ENCODE data around the gene C21orf58. TPM values are rescaled to one million over a fixed set of nuclear protein-coding genes. Genes with fewer than 3 reads are reported as not detected.

Gene C21orf58
- polyA plus RNA-seq, 4 donors: 0.54 to 9.1 (median 3.3) TPM

GRCh38 chr21:46356494-46357334, 33.0 kb upstream of the C21orf58 start:
- Histone ChIP-seq H3K36me3 (ENCODE audit: control insufficient read depth in 3 of 3, insufficient read depth in 2 of 3, low read depth in 1 of 3, low read length in 3 of 3) (peaks cover 11 to 75% (median 21%) of the 10 kb centered on the region in 3 donors), H3K4me1 (ENCODE audit: control insufficient read depth in 3 of 3, insufficient read depth in 2 of 3, low read depth in 1 of 3, low read length in 2 of 3) (no peaks in the 10 kb centered on the region), H3K4me3 (ENCODE audit: low read depth in 1 of 3, low read length in 3 of 3) (no peak overlapping the region), H3K27me3 (ENCODE audit: control insufficient read depth in 3 of 3, insufficient read depth in 3 of 3, low read length in 3 of 3) (no peaks in the 10 kb centered on the region), H3K9me3 (ENCODE audit: control insufficient read depth in 2 of 2, insufficient read depth in 1 of 2, low read depth in 1 of 2, low read length in 1 of 2) (no peaks in the 10 kb centered on the region), H3K27ac (ENCODE audit: low read depth in 1 of 3, low read length in 2 of 3) (peak overlapping the region in 1 of 3 donors; percentile 30)
- DNase-seq: no peak
- WGBS, 3 donors: 86 to 89% (median 88%) methylated on average over 22 to 23 of the region's 23 CpGs
- no peak for FAIRE-seq

DNA sequence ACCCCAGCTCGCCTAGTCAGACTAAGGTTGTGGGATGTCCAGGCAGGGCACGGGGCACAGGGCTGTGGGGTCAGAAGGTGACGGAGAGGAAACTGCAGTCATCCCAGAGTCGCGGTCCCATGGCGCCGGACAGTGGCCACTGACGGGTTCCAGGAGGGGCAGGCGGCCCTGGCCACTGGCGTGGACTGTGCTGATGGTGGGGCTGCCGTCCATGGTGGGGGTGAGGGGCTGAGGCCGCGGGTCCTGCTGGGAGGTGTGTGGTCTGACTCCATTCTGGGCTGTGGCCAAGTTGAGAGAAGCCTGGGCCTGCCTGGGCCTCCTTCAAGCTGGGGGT, 32.3 kb upstream of the C21orf58 start:
- H3K9me3 ChIP-seq (ENCODE audit: control insufficient read depth in 2 of 2, insufficient read depth in 1 of 2, low read depth in 1 of 2, low read length in 1 of 2): no peaks in the 10 kb centered on the region
- no peak overlapping the region for H3K27ac ChIP-seq (ENCODE audit: low read depth in 1 of 3, low read length in 2 of 3)
- H3K27me3 ChIP-seq (ENCODE audit: control insufficient read depth in 3 of 3, insufficient read depth in 3 of 3, low read length in 3 of 3): no peaks in the 10 kb centered on the region
- H3K4me1 ChIP-seq (ENCODE audit: control insufficient read depth in 3 of 3, insufficient read depth in 2 of 3, low read depth in 1 of 3, low read length in 2 of 3): no peaks in the 10 kb centered on the region
- FAIRE-seq (no peak), DNase-seq (no peak)
- peaks cover 11 to 77% (median 27%) of the 10 kb centered on the region in 3 donors for H3K36me3 ChIP-seq (ENCODE audit: control insufficient read depth in 3 of 3, insufficient read depth in 2 of 3, low read depth in 1 of 3, low read length in 3 of 3)
- 94 to 97% (median 95%) methylated on average over 12 to 13 of the region's 13 CpGs for WGBS, 3 donors
- no peak overlapping the region for H3K4me3 ChIP-seq (ENCODE audit: low read depth in 1 of 3, low read length in 3 of 3)

- no peak overlapping the region for H3K4me3 ChIP-seq (ENCODE audit: low read depth in 1 of 3, low read length in 3 of 3)
- FAIRE-seq (no peak), DNase-seq (no peak)
- no peak overlapping the region for H3K27ac ChIP-seq (ENCODE audit: low read depth in 1 of 3, low read length in 2 of 3)
- no peaks in the 10 kb centered on the region for H3K4me1 ChIP-seq (ENCODE audit: control insufficient read depth in 3 of 3, insufficient read depth in 2 of 3, low read depth in 1 of 3, low read length in 2 of 3)
- H3K27me3 ChIP-seq (ENCODE audit: control insufficient read depth in 3 of 3, insufficient read depth in 3 of 3, low read length in 3 of 3): no peaks in the 10 kb centered on the region
- no peaks in the 10 kb centered on the region for H3K9me3 ChIP-seq (ENCODE audit: control insufficient read depth in 2 of 2, insufficient read depth in 1 of 2, low read depth in 1 of 2, low read length in 1 of 2)
- peaks cover 13 to 82% (median 30%) of the 10 kb centered on the region in 3 donors for H3K36me3 ChIP-seq (ENCODE audit: control insufficient read depth in 3 of 3, insufficient read depth in 2 of 3, low read depth in 1 of 3, low read length in 3 of 3)
- WGBS, 3 donors: 94 to 96% (median 94%) methylated on average over 33 of the region's 33 CpGs
Measured at GRCh38 chr21:46355161-46356004, 31.7 kb upstream of the C21orf58 start.

- Histone ChIP-seq H3K27ac (ENCODE audit: low read depth in 1 of 3, low read length in 2 of 3) (no peak overlapping the region), H3K4me1 (ENCODE audit: control insufficient read depth in 3 of 3, insufficient read depth in 2 of 3, low read depth in 1 of 3, low read length in 2 of 3) (no peaks in the 10 kb centered on the region), H3K36me3 (ENCODE audit: control insufficient read depth in 3 of 3, insufficient read depth in 2 of 3, low read depth in 1 of 3, low read length in 3 of 3) (peaks cover 16 to 84% (median 35%) of the 10 kb centered on the region in 3 donors), H3K4me3 (ENCODE audit: low read depth in 1 of 3, low read length in 3 of 3) (no peak overlapping the region), H3K9me3 (ENCODE audit: control insufficient read depth in 2 of 2, insufficient read depth in 1 of 2, low read depth in 1 of 2, low read length in 1 of 2) (no peaks in the 10 kb centered on the region), H3K27me3 (ENCODE audit: control insufficient read depth in 3 of 3, insufficient read depth in 3 of 3, low read length in 3 of 3) (no peaks in the 10 kb centered on the region)
- FAIRE-seq (no peak), DNase-seq (no peak)
- 93 to 97% (median 97%) methylated on average over 13 of the region's 13 CpGs for WGBS, 3 donors
Measured at GRCh38 chr21:46354518-46354917, 30.8 kb upstream of the C21orf58 start.

GRCh38 chr21:46354046-46354445, 30.4 kb upstream of the C21orf58 start:
- FAIRE-seq (no peak), DNase-seq (no peak)
- Histone ChIP-seq H3K27ac (ENCODE audit: low read depth in 1 of 3, low read length in 2 of 3) (no peak overlapping the region), H3K4me3 (ENCODE audit: low read depth in 1 of 3, low read length in 3 of 3) (no peak overlapping the region), H3K36me3 (ENCODE audit: control insufficient read depth in 3 of 3, insufficient read depth in 2 of 3, low read depth in 1 of 3, low read length in 3 of 3) (peaks cover 18 to 89% (median 39%) of the 10 kb centered on the region in 3 donors), H3K4me1 (ENCODE audit: control insufficient read depth in 3 of 3, insufficient read depth in 2 of 3, low read depth in 1 of 3, low read length in 2 of 3) (no peaks in the 10 kb centered on the region), H3K9me3 (ENCODE audit: control insufficient read depth in 2 of 2, insufficient read depth in 1 of 2, low read depth in 1 of 2, low read length in 1 of 2) (no peaks in the 10 kb centered on the region), H3K27me3 (ENCODE audit: control insufficient read depth in 3 of 3, insufficient read depth in 3 of 3, low read length in 3 of 3) (no peaks in the 10 kb centered on the region)
- WGBS, 3 donors: 95 to 96% (median 96%) methylated on average over 16 of the region's 16 CpGs

- no peak overlapping the region for H3K4me3 ChIP-seq (ENCODE audit: low read depth in 1 of 3, low read length in 3 of 3)
- H3K36me3 ChIP-seq (ENCODE audit: control insufficient read depth in 3 of 3, insufficient read depth in 2 of 3, low read depth in 1 of 3, low read length in 3 of 3): peaks cover 20 to 93% (median 36%) of the 10 kb centered on the region in 3 donors
- H3K27me3 ChIP-seq (ENCODE audit: control insufficient read depth in 3 of 3, insufficient read depth in 3 of 3, low read length in 3 of 3): no peaks in the 10 kb centered on the region
- H3K27ac ChIP-seq (ENCODE audit: low read depth in 1 of 3, low read length in 2 of 3): no peak overlapping the region
- no peak for FAIRE-seq
- H3K9me3 ChIP-seq (ENCODE audit: control insufficient read depth in 2 of 2, insufficient read depth in 1 of 2, low read depth in 1 of 2, low read length in 1 of 2): no peaks in the 10 kb centered on the region
- 91 to 93% (median 92%) methylated on average over 14 of the region's 14 CpGs for WGBS, 3 donors
- no peaks in the 10 kb centered on the region for H3K4me1 ChIP-seq (ENCODE audit: control insufficient read depth in 3 of 3, insufficient read depth in 2 of 3, low read depth in 1 of 3, low read length in 2 of 3)
- DNase-seq: no peak
Measured at GRCh38 chr21:46352913-46353312, 29.2 kb upstream of the C21orf58 start.

DNA sequence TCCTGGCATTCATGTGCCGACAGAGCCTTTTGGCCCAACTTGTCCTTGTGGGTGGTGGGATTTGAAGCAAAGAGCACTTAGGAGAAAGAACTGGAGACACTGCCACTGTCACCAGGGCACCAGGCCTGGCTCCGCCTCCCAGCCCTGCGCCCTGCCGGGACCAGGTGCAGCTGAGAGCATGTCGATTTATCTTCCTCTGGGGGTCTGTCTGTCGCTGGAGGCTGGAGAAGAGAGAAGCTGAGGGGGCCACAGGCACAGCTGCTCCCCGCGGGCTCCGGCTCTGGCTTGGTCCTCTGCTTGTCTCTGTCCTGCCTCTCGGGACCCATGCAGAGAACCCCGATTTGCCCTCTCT, 28.5 kb upstream of the C21orf58 start:
- no peaks in the 10 kb centered on the region for H3K9me3 ChIP-seq (ENCODE audit: control insufficient read depth in 2 of 2, insufficient read depth in 1 of 2, low read depth in 1 of 2, low read length in 1 of 2)
- peaks cover 20 to 93% (median 34%) of the 10 kb centered on the region in 3 donors for H3K36me3 ChIP-seq (ENCODE audit: control insufficient read depth in 3 of 3, insufficient read depth in 2 of 3, low read depth in 1 of 3, low read length in 3 of 3)
- no peak overlapping the region for H3K4me3 ChIP-seq (ENCODE audit: low read depth in 1 of 3, low read length in 3 of 3)
- FAIRE-seq (no peak), DNase-seq (no peak)
- WGBS, 3 donors: 93 to 95% (median 94%) methylated on average over 10 to 11 of the region's 11 CpGs
- H3K27me3 ChIP-seq (ENCODE audit: control insufficient read depth in 3 of 3, insufficient read depth in 3 of 3, low read length in 3 of 3): no peaks in the 10 kb centered on the region
- H3K27ac ChIP-seq (ENCODE audit: low read depth in 1 of 3, low read length in 2 of 3): no peak overlapping the region
- H3K4me1 ChIP-seq (ENCODE audit: control insufficient read depth in 3 of 3, insufficient read depth in 2 of 3, low read depth in 1 of 3, low read length in 2 of 3): no peaks in the 10 kb centered on the region

DNA sequence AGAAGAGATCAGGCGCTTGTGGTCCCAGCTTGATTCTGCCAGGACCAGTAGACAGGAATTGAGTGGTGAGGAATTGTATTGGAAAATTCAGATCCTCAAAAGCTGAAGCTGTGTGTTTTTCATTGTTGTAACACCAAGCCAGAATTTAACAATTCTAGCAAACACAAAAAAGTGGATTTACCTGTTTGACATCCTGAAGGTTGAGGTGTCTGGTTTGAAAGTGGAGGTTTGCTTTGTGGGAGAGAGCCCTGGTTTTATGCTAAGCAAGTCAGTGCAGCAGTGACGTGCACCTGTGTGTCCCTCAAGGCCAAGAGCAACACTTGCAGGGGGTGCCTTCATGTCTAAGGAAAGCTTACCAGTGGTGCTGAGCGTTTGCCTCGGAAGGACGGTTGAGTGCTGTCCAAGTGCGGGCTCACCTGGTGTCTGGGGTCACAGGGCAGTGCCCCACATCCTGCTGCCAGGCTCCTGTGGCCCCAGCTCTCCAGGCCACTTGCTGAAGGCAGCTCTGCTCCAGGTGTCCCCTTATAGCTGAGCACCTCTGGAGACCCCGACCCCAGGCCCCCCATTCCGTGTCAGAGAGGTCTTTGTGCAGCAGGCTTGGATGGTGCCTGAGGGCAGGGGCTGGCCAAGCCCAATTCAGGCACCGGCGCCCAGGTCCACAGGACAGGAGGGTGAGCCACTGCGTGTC, 27.9 kb upstream of the C21orf58 start:
- DNase-seq (no peak), FAIRE-seq (no peak)
- Histone ChIP-seq H3K9me3 (ENCODE audit: control insufficient read depth in 2 of 2, insufficient read depth in 1 of 2, low read depth in 1 of 2, low read length in 1 of 2) (no peaks in the 10 kb centered on the region), H3K36me3 (ENCODE audit: control insufficient read depth in 3 of 3, insufficient read depth in 2 of 3, low read depth in 1 of 3, low read length in 3 of 3) (peaks cover 20 to 93% (median 33%) of the 10 kb centered on the region in 3 donors), H3K27me3 (ENCODE audit: control insufficient read depth in 3 of 3, insufficient read depth in 3 of 3, low read length in 3 of 3) (no peaks in the 10 kb centered on the region), H3K4me1 (ENCODE audit: control insufficient read depth in 3 of 3, insufficient read depth in 2 of 3, low read depth in 1 of 3, low read length in 2 of 3) (no peaks in the 10 kb centered on the region), H3K27ac (ENCODE audit: low read depth in 1 of 3, low read length in 2 of 3) (no peak overlapping the region), H3K4me3 (ENCODE audit: low read depth in 1 of 3, low read length in 3 of 3) (no peak overlapping the region)
- WGBS, 3 donors: 96 to 97% (median 97%) methylated on average over 9 to 11 of the region's 11 CpGs

Measured in small intestine (tissue), 7 donors.